GM18517 (cell line): ENCODE measurements around the gene ALB.
"Not testable (repeated sequence)": the region's sequence is repeated elsewhere in the genome, so short reads cannot be mapped to it uniquely, and the experiment has no call there.

Experiments
- ATAC-seq: cut with Tn5 transposase; IDR thresholded peaks from one replicate; pipeline ENCODE4 v1.9.1; 2021; ENCODE audit warnings: mild to moderate bottlenecking, moderate library complexity; ENCODE audit not compliant: unreplicated experiment

The ALB gene

GRCh38 chr4:73404042-73404441, at the start of gene ALB:
Gene ALB (plus strand): TSS chr4:73404287. CDS start chr4:73404328, 41 bp downstream.
- ATAC-seq, result no peak

- ATAC-seq, result not testable (repeated sequence)
Observed at GRCh38 chr4:73357174-73357573, 46.9 kb upstream of the ALB start.

GRCh38 chr4:73369506-73370199, 34.4 kb upstream of the ALB start:
- not testable (repeated sequence) for ATAC-seq

- ATAC-seq, result no peak
Observed at GRCh38 chr4:73375328-73375741, 28.8 kb upstream of the ALB start.

GRCh38 chr4:73376251-73376650, 27.8 kb upstream of the ALB start:
- no peak for ATAC-seq

GRCh38 chr4:73376976-73377375, 27.1 kb upstream of the ALB start:
- ATAC-seq, result no peak

- no peak for ATAC-seq
Observed at GRCh38 chr4:73378887-73379286, 25.2 kb upstream of the ALB start.

- no peak for ATAC-seq
Observed at GRCh38 chr4:73379946-73380345, 24.1 kb upstream of the ALB start.

- no peak for ATAC-seq
Observed at GRCh38 chr4:73381214-73381613, 22.9 kb upstream of the ALB start.

- ATAC-seq, result no peak
Observed at GRCh38 chr4:73383452-73383851, 20.6 kb upstream of the ALB start.

GRCh38 chr4:73387552-73387951, 16.5 kb upstream of the ALB start:
- no peak for ATAC-seq

GRCh38 chr4:73388887-73389286, 15.2 kb upstream of the ALB start:
- ATAC-seq, result no peak

- ATAC-seq, result not testable (repeated sequence)
Observed at GRCh38 chr4:73389663-73390062, 14.4 kb upstream of the ALB start.

GRCh38 chr4:73391774-73392173, 12.3 kb upstream of the ALB start:
- no peak for ATAC-seq

GRCh38 chr4:73392936-73393335, 11.2 kb upstream of the ALB start:
- ATAC-seq, result no peak

GRCh38 chr4:73396304-73396703, 7.8 kb upstream of the ALB start:
- no peak for ATAC-seq

GRCh38 chr4:73396993-73397972, 6.8 kb upstream of the ALB start:
- ATAC-seq, result no peak

GRCh38 chr4:73401412-73401811, 2.7 kb upstream of the ALB start:
- ATAC-seq, result no peak

- ATAC-seq, result no peak
Observed at GRCh38 chr4:73404457-73404856, 370 bp downstream of the ALB start.

GRCh38 chr4:73405138-73405537, 1.1 kb downstream of the ALB start:
- no peak for ATAC-seq

GRCh38 chr4:73406548-73406875, 2.4 kb downstream of the ALB start:
- ATAC-seq, result no peak

GRCh38 chr4:73407227-73407673, 3.2 kb downstream of the ALB start:
- ATAC-seq, result no peak
